ENCODE measurements around the gene C15orf62.

The C15orf62 gene

GRCh38 chr15:40819048-40819447, 49.3 kb downstream of the C15orf62 start:
- DNase-seq (ENCODE audit: low spot score), result no peak

GRCh38 chr15:40821195-40821594, 51.4 kb downstream of the C15orf62 start:
- no peak for DNase-seq (ENCODE audit: low spot score)
